ENCODE data around the gene SPATA31C2. TPM values are rescaled to one million over a fixed set of nuclear protein-coding genes. Genes with fewer than 3 reads are reported as not detected.
A peak's percentile ranks its signal among the peaks of the same experiment; 100 is the strongest.
"Not testable (repeated sequence)": the region's sequence is repeated elsewhere in the genome, so short reads cannot be mapped to it uniquely, and the experiment has no call there.

The SPATA31C2 gene
- not detected for total RNA-seq
- long read RNA-seq, result 0 reads

DNA sequence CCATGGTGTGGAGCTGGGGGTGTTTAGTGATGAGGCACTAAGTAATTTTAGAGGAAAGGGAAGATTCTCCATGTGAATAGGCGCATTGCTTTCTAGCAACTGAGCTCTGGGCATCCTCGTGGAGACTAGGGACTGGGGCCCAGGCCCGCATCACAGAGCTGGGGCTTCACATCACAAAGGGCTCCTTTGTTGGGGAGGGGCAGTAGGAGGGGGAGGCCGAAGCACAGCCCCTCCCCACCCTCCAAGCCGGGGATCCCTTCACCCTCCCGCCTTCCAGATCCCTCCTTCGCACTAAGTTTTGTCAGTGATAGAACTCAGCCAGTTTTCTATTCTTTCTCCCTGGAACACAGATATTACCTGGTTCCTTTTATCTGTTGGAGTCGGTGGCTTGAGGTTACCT is at the start of gene SPATA31C2:
Gene SPATA31C2, minus strand, starts transcription at position 101 of the 400 bp plus-strand sequence. Its CDS starts 29 bp downstream, at position 72.
- ATAC-seq; DNase-seq (ENCODE audit: missing footprints); intact Hi-C loops (cut with DNase I): not testable (repeated sequence)

DNA sequence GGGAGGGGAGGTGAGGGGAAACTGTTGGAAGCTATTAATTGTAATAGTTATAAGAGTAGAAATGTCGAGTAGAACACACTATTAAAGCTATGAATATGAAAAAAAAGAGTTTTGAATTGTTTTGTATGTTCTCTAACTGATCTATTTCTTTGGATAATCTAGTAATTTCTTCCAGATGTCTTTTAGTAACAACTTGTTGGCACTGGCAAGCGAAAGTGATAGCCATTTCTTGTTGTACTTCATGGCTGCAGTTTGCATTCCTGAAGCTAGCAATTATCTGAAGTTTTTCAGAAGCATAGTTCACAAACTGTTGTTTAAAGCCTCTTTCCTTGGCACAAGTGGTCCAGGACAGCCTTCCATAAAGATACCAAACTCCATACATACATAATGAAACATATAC is 49.4 kb upstream of the SPATA31C2 start:
- no peak for ATAC-seq
- intact Hi-C loops (cut with DNase I), result no loop called here
- no peak for DNase-seq (ENCODE audit: missing footprints)

DNA sequence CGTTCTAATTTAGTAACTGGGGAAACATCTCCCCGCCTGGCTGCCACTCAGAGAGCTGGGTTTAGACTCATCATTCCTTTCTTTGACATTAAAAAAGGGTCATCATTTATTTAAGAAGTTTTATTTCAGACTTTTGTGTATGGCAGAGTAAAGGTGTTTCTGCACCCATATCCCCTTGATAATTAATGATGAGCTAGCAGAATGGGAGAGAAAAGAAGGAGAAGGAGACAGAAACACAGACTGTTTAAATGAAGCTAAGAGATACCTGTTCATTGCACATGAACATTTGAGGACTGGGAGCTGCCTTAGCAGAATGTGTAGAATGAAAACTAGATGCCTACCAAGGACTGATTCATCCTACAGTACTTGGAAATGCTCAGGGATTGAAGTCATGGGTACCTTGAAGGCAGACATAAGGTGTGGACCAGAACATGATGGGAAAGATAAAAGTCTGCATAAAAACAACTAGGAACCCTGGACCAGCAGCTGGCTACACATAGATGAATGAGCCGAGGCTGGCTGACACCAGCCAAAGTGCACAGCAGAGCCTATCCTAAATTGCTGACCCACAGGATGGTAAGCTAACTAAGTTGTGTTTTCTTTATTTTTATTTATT is 48.3 kb upstream of the SPATA31C2 start:
- DNase-seq (ENCODE audit: missing footprints) (no peak), ATAC-seq (no peak)
- intact Hi-C loops (cut with DNase I), result no loop called here

DNA sequence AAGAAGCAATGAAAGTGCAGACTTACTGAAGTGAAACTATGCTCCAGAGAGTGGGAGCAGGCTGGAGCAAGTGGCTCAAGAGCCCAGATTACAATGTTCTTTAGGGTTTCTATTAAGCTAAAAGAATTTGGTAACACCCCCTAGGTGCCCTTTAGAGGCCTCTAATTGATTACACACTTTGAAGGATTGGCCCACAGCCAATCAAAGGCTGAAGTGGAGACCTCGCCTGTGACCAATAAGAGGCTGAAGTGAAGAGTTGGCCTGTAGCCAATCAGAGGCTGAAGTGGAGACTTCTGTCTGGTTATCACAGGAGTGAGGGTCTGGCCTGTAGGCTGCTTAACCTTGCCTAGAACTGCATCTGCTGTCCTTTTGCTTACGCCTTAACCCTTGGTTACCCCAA is 46.7 kb upstream of the SPATA31C2 start:
- intact Hi-C loops (cut with DNase I), result no loop called here
- DNase-seq (ENCODE audit: missing footprints) (no peak), ATAC-seq (no peak)

DNA sequence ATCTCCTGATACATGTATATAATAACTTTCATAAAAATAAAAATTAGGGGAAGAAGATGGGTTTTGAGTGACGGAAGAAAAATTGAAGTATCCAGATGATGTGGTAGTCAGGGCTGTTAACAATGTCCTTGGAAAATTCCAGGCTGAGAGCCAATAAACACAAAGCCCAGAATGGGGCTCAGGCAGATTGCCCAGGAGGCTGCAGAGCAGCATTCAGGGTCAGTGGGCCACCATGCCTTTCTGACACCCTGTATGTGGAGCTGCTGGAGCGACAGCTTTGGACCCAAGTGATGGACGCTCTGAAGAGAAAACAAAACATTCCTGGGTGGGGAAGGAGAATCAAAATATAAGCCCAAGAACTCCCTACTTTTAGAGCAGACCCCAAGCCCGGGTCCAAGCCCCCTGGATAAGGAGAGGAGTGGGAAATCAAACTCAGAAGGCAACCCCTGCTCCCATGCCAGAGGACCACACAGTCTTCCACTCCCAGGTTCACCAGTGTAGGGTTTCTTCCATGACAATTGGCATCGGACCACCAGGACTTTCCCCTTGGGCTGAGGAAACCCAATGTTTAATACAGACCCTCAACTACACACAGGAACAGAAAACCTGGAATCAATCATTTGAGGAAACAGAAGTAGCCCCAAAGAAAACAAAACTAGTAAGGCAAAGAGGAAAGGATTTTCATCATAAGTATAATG is 45.7 kb upstream of the SPATA31C2 start:
- ATAC-seq (no peak), DNase-seq (ENCODE audit: missing footprints) (no peak)
- intact Hi-C loops (cut with DNase I), result no loop called here

DNA sequence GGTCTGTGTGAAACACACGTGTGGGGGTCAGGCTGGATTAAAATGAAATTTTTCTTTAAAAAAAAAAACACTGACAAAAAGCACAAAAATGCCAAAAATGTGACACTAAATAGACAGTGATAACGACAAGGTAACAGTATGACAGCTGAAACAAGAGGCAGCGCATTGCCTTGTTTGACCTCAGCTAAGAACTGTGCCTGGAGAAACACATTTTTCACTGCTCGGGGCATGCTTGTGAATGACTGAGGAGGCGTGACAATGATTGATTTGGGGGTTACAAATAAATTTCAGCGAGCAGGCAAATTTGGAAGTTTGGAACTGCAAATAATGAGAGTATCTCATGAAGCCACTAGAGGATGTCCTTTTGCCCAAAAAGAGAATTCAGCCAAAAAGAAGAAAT is 44.2 kb upstream of the SPATA31C2 start:
- ATAC-seq, result no peak
- intact Hi-C loops (cut with DNase I), result no loop called here
- no peak for DNase-seq (ENCODE audit: missing footprints)

DNA sequence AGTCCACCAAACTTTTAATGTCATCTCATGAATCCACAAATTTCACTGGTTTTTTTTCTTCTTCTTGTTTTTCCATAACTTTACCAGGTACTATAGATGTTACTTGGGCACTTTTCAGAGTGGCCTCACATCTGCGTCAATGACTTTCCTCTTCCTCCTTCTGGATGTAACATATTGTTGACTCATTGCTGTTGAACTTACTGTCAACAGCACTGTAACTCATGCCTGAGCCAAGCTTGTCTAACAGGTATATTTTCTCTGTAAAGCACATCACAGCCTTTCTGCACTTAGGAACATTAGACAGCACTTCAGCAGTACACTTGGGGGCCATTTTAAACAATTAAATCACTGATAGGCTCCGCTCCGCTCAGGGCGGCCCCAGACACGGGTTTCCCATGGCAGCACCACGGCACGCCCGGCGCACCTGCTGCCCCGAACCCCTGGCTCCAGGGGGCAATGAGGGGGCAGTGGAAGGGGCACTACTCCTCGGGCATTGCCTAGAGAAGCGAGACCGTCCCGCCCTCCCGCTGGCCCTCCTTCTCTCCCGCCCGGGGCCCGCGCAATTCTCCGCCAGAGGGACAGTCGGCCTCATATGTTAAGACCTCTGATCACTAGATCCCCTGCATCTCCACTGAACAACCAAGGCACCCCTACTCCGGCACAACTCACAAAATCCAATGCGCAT is 41.9 kb upstream of the SPATA31C2 start:
- DNase-seq (ENCODE audit: missing footprints) (no peak), ATAC-seq (no peak)
- intact Hi-C loops (cut with DNase I), result no loop called here

DNA sequence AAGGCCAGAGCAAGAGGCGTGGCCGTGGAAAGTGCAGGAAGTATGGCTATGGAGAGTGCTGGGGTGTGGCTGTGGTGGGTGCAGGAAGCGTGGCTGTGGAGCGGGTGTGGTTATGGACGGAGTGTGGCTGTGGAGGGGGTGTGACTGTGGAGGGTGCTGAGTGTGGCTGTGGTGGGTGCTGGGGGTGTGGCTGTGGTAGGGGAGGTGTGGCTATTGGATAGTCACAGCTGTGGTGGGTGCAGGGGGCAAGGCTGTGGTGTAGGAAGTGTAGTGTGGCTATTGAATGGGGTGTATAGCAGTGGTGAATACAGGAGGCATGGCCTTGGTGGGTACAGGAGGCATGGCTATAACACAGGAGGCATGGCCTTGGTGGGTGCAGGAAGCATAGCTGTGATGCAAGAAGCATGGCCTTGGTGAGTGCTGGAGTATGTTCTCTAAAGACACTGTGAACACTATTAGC is 40.8 kb upstream of the SPATA31C2 start:
- DNase-seq (ENCODE audit: missing footprints), result peak; percentile 65
- peak; percentile 34 for ATAC-seq
- intact Hi-C loops (cut with DNase I), result no loop called here

DNA sequence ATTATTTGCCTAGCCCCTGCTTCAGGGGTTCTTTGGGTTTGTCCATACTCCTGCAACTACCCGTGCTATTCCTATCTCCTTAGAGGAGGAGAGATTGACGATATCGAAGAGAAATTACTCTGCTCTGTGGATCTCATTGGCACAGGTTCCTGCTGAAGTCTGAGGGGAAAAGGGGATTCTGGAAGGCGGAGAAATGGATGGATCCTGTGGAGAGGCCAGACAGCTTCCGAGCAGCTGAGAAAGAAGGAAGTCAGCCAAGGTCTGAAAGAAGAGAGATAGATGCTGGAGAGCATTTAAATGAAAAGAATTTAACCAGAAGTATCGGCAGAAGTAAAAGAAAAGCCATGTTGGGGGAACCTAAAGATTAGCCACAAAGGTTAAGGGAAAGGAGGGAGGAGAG is 40.4 kb upstream of the SPATA31C2 start:
- DNase-seq (ENCODE audit: missing footprints), result no peak
- ATAC-seq, result no peak
- intact Hi-C loops (cut with DNase I), result no loop called here

DNA sequence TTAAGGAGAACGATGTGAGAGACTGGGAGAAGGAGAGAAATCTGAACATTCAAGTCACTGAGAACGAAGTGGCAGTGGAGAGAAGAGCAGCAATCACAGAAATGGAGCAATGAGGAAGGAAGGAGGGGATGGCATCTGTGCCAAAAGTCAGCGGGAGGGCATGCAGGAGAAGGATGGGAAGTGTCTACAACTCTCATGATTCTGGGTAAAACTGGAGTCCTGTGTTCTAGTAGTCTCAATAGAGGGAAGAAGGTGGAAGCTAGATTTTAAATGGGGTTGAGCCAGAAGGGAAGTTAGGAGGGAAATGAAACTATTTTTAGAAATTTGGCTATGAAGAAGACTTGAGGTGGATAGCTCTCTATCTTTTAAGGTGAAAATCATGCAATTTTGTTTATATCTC is 39.1 kb upstream of the SPATA31C2 start:
- DNase-seq (ENCODE audit: missing footprints), result no peak
- intact Hi-C loops (cut with DNase I), result no loop called here
- no peak for ATAC-seq

DNA sequence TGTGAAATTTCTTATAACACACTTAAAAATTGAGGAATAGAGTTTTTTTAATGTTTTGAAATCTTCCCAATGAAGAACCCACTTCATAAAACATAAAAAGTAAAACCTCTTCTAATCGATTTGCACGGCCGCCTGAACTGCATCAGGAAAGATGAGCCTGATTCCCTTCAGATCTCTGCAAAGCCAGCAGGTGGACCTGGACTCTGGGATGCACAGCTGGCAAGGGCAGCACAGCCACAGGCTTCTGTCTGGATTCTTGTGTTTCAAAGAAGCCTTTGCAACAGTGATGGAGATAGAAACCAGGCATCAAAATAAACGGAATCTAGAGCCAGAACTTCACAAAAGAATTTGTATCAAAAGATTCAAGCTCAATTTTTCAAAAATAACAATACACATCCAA is 36.0 kb upstream of the SPATA31C2 start:
- no peak for DNase-seq (ENCODE audit: missing footprints)
- ATAC-seq, result no peak
- intact Hi-C loops (cut with DNase I), result loop anchor here (5.0 kb wide), 1 partner anchor 403 kb away; no protein-coding TSS in a partner anchor

DNA sequence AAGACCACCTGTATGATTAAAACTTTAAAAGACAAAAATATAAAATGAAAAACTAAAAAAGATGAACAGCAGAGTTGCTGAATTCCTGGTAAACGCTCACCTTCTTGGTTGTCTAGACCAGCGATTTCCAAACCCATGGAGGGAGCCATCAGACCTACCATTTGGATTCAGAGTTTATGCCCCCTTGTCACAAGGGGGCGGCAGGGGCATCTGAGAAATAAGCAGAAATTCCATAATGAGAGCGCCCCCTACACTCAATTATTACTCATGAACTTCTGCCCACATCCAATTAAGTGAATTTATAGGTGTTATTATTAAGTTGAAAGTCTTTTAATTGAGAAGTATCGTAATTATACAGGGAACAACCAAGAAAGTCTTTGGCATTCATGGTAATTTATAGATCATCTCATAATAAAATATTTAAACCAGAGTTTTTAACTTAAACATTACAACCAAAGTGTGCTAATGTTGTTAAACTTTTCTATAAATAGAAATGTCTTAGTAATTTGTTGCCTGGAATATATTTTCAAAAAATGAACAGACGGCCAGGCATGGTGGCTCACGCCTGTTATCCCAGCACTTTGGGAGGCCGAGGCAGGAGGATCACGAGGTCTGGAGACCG is 35.2 kb upstream of the SPATA31C2 start:
- ATAC-seq, result no peak
- intact Hi-C loops (cut with DNase I), result loop anchor here (5.0 kb wide), 1 partner anchor 404 kb away; no protein-coding TSS in a partner anchor
- no peak for DNase-seq (ENCODE audit: missing footprints)

DNA sequence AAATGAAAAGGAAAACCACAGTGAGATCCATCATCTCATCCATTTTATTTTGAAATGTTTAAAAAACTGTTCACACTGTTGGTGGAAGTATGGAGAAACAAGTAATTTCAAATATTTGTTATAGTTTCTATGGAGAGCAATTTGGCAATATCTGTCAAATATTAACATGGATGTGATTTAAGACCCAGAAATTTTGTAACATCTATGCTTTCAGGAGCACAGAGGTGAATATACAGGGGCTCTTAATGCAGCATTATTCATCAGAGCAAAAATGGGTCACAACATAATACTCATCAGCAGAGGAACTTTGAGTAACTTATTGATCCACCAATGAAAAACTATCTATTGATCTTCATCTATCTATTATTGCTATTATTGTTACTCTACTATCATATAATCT is 31.4 kb upstream of the SPATA31C2 start:
- no peak for ATAC-seq
- DNase-seq (ENCODE audit: missing footprints), result no peak
- intact Hi-C loops (cut with DNase I), result loop anchor here (5.0 kb wide), 1 partner anchor 408 kb away; no protein-coding TSS in a partner anchor

DNA sequence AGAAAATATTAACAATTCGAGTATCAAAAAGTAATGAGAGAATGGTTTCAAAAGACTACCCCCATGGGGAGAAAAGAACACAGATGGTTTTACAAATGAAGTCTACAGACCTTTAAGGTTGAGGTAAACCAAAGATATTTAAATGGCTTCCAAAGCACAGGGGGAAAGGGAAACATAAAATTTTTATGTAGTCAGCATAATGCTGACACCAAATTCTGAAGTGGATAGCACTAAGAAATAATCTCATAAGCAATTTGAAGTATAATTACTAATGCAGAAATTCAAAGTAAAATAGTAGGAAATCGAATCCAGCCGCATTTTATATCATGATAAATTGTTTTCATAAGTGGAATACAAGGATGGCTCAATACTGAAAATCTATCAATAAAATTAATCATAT is 30.3 kb upstream of the SPATA31C2 start:
- no peak for DNase-seq (ENCODE audit: missing footprints)
- ATAC-seq, result no peak
- intact Hi-C loops (cut with DNase I), result no loop called here

DNA sequence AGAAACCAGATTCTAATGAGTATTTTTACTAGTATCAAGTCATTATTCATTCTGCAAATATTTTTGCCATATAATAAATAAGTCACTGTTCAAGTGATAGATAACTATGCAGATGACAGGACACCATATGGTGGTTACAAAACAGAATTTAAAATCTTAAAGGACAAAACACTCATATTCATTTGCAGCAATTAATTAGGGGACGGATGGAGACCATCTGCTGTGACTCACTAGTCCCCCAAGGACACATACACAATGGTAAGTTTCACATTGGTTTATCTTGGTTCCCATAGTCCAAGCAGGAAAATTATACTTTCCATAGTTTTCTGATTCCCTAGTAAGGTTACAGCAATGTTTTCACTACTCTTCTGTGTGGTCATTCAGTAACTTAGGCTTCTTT is 28.4 kb upstream of the SPATA31C2 start:
- no peak for DNase-seq (ENCODE audit: missing footprints)
- ATAC-seq, result no peak
- intact Hi-C loops (cut with DNase I), result no loop called here

DNA sequence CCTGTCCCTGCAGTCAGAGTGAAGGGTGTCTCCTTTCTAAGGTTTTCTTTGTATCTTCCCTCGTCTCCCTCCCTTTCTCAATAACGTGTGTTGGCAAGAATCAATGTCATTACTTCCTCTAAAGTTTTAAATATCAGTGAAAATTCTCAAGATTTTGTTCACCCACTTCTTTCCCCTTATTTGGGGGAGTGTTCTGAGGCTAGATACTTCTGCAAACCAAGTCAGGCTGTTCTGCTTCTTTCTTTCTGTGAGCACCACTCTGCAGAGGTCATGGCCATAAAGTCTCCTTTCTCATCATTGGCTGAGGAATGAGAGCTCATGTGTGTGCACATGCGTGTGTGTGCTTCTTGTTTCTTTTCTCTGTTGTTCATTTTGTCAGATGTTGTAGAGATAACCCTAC is 26.6 kb upstream of the SPATA31C2 start:
- ATAC-seq (no peak), DNase-seq (ENCODE audit: missing footprints) (no peak)
- intact Hi-C loops (cut with DNase I), result no loop called here

DNA sequence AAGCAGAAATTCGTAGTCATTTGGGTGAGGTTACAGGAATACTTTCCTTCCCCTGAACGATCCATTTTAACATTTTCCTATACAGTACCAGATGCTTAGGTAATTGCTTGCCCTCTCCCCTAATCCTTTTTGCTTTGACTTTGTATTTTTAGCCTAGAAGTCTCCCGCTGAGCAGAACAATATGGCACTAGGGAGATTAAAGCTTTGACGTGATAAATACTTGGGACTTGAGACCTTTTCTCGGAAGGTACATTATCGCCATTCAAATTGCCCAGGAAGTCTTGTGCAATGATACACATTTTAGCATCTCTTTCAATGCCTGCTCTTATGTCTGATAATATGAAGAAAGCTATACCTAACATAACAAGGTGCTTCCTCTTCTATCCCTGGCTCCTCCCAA is 22.9 kb upstream of the SPATA31C2 start:
- ATAC-seq (no peak), DNase-seq (ENCODE audit: missing footprints) (no peak)
- intact Hi-C loops (cut with DNase I), result no loop called here

DNA sequence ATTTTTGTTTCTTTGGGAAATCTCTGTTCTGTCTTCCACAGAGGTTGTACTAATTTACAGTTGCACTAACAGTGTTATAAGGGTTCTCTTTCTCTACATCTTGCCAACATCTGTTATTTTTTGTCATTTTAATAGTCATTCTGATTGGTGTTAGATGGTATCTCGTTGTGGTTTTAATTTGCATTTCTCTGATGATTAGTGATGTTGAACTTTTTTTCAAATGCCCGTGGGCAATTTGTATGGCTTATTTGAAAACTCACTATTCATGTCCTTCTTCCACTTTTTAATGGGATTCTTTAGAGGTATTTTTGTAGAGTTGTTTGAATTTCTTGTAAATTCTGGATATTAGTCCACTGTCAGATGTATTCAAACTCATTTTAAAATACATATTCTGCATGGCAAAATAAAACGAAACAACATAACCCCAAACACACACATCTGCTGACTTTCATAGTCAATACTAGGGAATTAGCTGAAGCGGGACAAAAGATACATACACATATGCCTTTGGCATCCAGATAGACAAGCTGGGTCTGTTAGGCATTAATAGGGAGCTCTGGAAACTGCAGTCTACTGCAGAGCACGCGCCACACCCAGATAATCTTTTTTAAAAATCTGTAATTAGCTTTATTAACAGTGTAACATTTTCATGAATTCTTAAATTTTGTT is 5.8 kb upstream of the SPATA31C2 start:
- DNase-seq (ENCODE audit: missing footprints) (no peak), ATAC-seq (no peak)
- intact Hi-C loops (cut with DNase I), result no loop called here

DNA sequence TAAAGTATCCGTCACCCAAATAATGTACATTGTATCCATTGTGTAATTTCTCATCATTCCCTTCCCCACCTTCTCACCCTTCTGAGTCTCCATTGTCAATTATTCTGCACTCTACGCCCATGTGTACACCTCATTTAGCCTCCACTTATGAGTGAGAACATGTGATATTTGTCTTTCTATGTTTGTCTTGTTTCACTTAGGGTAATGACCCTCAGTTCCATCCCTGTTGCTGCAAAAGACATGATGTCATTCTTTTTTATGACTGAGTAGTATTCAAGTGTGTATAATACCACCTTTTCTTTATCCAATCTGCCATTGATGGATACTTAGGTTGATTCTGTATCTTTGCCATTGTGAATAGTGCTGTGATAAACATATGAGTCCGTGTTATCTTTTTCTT is 4.9 kb upstream of the SPATA31C2 start:
- ATAC-seq (no peak), DNase-seq (ENCODE audit: missing footprints) (no peak)
- intact Hi-C loops (cut with DNase I), result no loop called here

All from Right ventricle myocardium inferior (tissue), 1 donor.